AML-193 (cell line): Measurements from ENCODE around the gene CCDC69.
A peak's percentile ranks its signal among the peaks of the same experiment; 100 is the strongest.

Source experiments
- DNase-seq, 2 experiments: peaks; one replicate each; lab custom pipeline; 2025; lab: John Stamatoyannopoulos, UW

Gene CCDC69

DNA sequence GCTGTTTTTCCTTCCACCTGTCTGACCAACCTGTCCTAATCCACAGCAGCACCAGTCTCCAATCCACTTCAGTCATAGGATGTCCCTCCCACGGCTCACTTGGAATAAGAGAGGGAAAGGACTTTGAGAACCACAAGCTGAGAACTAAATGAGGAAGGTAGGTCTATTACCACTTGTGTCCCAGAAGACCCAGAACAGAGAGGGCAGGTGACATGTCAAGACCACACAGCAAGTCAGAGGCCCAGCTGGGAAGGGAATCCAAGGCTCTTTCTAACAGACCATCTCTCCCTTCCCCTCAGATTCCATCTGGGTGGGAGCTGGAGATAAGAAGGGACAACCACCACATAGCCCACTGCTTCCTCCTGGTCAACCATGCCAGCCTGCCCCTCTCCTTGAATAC, 81.0 kb downstream of the CCDC69 start:
- no peak for DNase-seq

DNA sequence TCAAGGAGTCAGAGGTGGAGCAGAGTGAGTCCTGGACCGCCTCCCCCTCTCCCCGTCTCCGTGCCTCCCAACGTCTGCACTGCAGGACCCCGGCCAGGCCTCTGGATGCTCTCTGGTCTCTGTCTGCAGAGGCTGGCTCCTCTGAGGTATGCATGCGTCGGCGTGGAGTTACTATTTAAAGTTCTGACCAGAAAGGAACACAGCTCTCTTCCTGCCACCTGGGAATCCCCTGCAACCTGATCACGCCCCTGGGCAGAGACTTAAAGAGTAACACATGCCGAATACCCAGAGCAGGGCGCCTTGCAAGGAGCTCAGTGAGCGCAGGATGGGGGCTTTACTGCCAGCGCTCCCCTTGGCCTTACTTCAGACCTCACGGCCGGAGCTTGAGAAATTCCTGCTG, 82.4 kb downstream of the CCDC69 start:
- DNase-seq, result no peak

DNA sequence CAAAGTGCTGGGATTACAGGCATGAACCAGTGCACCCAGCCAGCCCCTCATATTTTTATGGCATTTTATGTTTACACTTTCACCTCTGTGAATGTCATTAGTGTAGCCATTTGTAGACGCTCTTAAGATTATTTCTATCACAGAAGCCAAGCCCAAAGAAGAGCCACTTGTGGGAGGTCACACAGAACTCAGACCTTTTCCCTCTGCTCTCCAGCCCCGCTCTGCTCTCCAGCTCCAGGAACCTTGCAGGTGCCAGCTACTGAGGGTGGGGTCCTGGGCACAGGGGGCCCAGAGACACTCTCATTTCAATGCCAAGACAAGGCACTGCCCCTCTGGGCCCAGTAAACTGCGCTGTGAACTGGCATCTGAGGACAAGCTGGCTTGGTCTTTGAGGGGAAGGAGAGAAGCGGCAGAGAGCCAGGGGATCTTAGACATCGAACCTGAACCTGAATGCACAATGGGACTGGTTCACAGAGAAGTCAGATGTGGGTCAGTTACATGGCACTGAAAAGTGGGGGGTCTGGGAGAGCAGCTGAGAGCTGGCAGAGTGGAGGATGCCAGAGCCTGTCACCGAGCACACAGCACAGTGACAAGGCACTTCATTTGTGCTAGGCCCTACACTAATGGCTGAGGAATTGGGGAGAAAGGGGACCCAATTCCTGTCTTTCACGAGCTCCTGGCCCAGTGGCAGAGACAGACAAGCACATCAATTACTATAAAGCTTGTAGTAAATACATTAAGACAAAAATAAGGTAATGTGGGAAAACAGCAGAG, 83.0 kb downstream of the CCDC69 start:
- DNase-seq, result no peak

DNA sequence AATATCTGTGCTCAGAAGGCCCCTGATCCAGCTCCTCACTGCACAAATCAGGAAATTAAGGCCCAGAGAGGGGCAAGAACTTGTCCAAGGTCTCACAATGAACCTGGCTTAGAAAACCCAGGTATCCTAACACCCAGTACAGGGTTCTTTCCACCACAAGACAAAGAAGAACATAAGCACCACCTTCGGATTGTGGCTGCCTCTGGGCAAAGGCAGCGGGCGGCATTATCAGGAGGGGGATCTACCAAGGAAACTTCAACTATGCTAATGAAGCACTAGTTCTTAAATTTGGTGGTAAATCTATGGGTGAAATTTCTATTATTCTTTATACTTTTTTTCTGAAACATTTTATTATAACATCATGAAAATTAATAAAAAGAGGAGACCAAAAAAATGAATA, 84.2 kb downstream of the CCDC69 start:
- DNase-seq, result no peak

DNA sequence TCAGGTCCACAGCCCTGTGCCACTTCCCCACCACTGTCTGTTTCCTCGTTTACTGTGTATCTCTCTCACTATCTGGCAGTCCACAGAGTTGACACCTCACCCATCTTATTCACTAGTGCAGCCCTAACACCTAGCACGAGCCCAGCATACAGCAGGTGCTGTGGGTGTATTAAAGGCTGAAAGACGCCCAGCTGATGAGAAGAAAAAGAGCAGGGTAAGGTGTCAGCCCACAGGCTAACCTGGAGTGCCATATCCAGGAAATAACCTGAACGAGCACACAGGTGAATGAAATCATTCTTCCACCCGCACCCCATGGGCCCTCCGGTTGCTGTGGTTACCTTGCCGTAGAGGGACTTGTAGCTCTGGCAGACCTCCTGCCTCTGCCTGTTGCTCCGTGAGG, 84.9 kb downstream of the CCDC69 start:
- no peak for DNase-seq

DNA sequence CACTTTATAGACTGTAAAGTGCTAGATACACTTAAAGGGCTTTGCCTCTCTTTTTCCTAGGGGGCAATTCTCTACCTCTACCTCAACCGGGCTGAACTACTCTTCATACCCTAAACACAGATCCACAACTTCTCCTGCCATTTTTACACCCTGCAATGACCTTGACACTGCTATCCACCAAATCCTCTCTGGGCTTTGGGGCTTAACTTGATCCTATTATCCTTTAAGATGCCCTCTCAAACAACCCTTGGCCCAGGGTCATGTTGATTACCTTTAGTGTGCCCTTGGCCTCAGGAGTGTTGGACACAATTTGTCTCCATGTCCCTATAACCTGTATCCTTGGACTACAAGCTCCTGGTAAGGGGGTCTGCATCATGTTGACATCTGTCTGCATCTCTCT, 85.8 kb downstream of the CCDC69 start:
- no peak for DNase-seq

DNA sequence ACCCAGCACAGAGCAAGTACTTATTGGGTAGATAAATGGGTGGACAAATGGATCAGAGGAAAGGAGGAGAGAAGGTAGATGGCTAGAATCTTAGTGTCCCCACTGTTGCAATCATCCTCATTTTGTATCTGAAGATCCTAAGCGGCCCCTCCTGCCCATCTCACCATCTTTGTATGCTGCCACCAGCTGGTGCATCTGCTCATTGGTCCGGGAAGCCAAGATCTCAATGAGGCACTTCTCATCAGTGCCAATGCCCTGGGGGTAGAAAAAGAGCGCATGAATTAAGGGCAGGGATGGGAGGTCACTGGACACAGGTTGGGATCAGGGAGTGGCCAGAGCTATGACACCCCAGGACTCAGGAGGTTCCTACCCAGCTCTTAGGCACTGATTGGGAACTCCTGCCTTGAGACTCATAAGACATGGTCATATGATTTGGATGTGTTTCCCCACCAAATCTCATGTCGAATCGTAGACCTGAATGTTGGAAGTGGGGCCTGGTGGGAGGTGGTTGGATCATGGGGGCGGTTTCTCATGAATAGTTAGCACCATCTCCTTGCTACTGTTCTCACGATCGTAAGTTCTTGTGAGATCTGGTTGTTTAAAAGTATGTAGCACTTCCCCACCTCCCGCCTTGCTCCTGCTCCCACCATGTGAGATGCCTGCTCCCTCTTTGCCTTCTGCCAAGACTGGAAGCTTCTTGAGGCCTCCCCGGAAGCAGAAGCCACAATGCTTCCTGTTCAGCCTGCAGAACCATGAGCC, 86.6 kb downstream of the CCDC69 start:
- no peak for DNase-seq

DNA sequence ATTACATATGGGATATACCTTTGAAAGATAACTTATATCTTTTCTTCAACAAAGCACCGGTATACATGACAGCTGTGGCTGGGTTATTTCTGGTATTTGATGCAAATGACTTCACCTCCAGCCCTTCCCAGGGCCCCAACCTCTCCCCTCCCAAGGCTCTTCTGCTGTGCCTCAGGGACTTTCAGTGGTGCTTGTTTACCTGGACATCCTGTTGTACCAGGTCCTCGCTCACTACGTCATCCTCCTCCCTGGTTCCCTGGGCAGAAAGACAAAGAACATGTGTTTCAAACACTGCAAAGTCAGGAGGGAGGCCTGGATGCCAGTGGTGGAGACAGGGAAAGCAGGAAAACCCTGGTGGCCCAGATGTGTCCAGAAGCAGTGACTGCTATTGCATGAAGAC, 89.7 kb downstream of the CCDC69 start:
- no peak for DNase-seq

DNA sequence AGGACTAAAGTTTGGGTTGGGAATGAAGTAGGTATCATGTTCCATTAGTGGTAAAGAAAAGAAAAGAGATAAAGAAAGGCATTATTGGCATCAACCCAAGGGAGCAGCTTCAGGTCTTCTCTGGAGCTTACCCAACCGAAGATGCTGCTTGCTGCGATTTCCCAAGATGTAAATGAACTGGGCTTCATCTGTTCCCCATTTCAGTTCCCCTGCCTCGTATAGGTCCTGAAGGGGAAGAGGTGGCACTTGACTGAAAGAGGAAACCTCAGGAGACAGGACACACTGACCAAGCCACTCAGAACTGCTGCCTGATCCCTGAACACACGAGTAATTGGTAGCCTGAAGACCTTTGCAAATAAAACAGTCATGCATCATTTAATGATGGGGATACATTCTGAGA, 90.9 kb downstream of the CCDC69 start:
- DNase-seq, result peak; percentile 87 to 93
